ENCODE results near the gene CCL13. TPM values are rescaled to one million over a fixed set of nuclear protein-coding genes. Genes with fewer than 3 reads are reported as not detected.

CCL13 gene
- total RNA-seq, 2 donors from 2014 or later = not detected

GRCh38 chr17:34341916-34342315 lies 14.4 kb upstream of the CCL13 start:
- WGBS, 2 experiments (ENCODE audit: insufficient coverage in 1 of 2, insufficient read length in 1 of 2) = 84 to 95% methylated on average over 2 of the region's 2 CpGs
- no peak for DNase-seq
- Mint-ChIP-seq H3K9me3 (no peaks in the 10 kb centered on the region), H3K4me3 (no peak overlapping the region), H3K27ac (no peak overlapping the region), H3K4me1 (no peaks in the 10 kb centered on the region), H3K27me3 (ENCODE audit: insufficient read depth) (peaks cover 14% of the 10 kb centered on the region), H3K36me3 (ENCODE audit: low read depth) (no peaks in the 10 kb centered on the region)
- Histone ChIP-seq H3K9me3 (ENCODE audit: control insufficient read depth, low read length) (no peaks in the 10 kb centered on the region), H3K27ac (ENCODE audit: low read depth, low read length) (no peak overlapping the region), H3K4me3 (ENCODE audit: low read length) (no peak overlapping the region), H3K9ac (ENCODE audit: extremely low read depth, low read length, poor library complexity, severe bottlenecking) (no peak overlapping the region), H3K4me1 (ENCODE audit: control insufficient read depth, insufficient read depth, low read length) (no peaks in the 10 kb centered on the region), H3K36me3 (ENCODE audit: control insufficient read depth, insufficient read depth, low read length) (no peaks in the 10 kb centered on the region), H3K27me3 (ENCODE audit: control insufficient read depth, insufficient read depth, low read length, poor library complexity, severe bottlenecking) (no peaks in the 10 kb centered on the region)
- no peak for TF ChIP-seq CTCF (conservative IDR thresholded peaks at IDR 0.05)

- no peaks in the 10 kb centered on the region for H3K4me1 Mint-ChIP-seq
- peaks cover 4% of the 10 kb centered on the region for H3K4me1 ChIP-seq (ENCODE audit: control insufficient read depth, insufficient read depth, low read length)
- no peak for TF ChIP-seq CTCF (conservative IDR thresholded peaks at IDR 0.05)
- no peaks in the 10 kb centered on the region for H3K36me3 ChIP-seq (ENCODE audit: control insufficient read depth, insufficient read depth, low read length)
- DNase-seq = no peak
- H3K27me3 Mint-ChIP-seq (ENCODE audit: insufficient read depth) = peaks cover 7% of the 10 kb centered on the region
- no peaks in the 10 kb centered on the region for H3K9me3 Mint-ChIP-seq
- no peak overlapping the region for H3K9ac ChIP-seq (ENCODE audit: extremely low read depth, low read length, poor library complexity, severe bottlenecking)
- H3K27me3 ChIP-seq (ENCODE audit: control insufficient read depth, insufficient read depth, low read length, poor library complexity, severe bottlenecking) = no peaks in the 10 kb centered on the region
- no peak overlapping the region for H3K27ac ChIP-seq (ENCODE audit: low read depth, low read length)
- H3K9me3 ChIP-seq (ENCODE audit: control insufficient read depth, low read length) = no peaks in the 10 kb centered on the region
- no peak overlapping the region for H3K27ac Mint-ChIP-seq
- H3K36me3 Mint-ChIP-seq (ENCODE audit: low read depth) = no peaks in the 10 kb centered on the region
- no peak overlapping the region for H3K4me3 Mint-ChIP-seq
- 74 to 88% methylated on average over 3 to 4 of the region's 4 CpGs for WGBS, 2 experiments (ENCODE audit: insufficient coverage in 1 of 2, insufficient read length in 1 of 2)
- H3K4me3 ChIP-seq (ENCODE audit: low read length) = no peak overlapping the region
Observed at GRCh38 chr17:34347063-34347462, 9.2 kb upstream of the CCL13 start.

- 89 to 94% methylated on average over 2 to 4 of the region's 4 CpGs for WGBS, 2 experiments (ENCODE audit: insufficient coverage in 1 of 2, insufficient read length in 1 of 2)
- no peaks in the 10 kb centered on the region for H3K27me3 ChIP-seq (ENCODE audit: control insufficient read depth, insufficient read depth, low read length, poor library complexity, severe bottlenecking)
- peak; percentile 41 for DNase-seq
- Mint-ChIP-seq H3K4me3 (no peak overlapping the region), H3K9me3 (peaks cover 10% of the 10 kb centered on the region), H3K27ac (no peak overlapping the region), H3K36me3 (ENCODE audit: low read depth) (no peaks in the 10 kb centered on the region), H3K4me1 (no peaks in the 10 kb centered on the region), H3K27me3 (ENCODE audit: insufficient read depth) (peaks cover 7% of the 10 kb centered on the region)
- no peaks in the 10 kb centered on the region for H3K9me3 ChIP-seq (ENCODE audit: control insufficient read depth, low read length)
- no peak overlapping the region for H3K27ac ChIP-seq (ENCODE audit: low read depth, low read length)
- peaks cover 4% of the 10 kb centered on the region for H3K4me1 ChIP-seq (ENCODE audit: control insufficient read depth, insufficient read depth, low read length)
- H3K36me3 ChIP-seq (ENCODE audit: control insufficient read depth, insufficient read depth, low read length) = no peaks in the 10 kb centered on the region
- no peak for TF ChIP-seq CTCF (conservative IDR thresholded peaks at IDR 0.05)
- H3K9ac ChIP-seq (ENCODE audit: extremely low read depth, low read length, poor library complexity, severe bottlenecking) = no peak overlapping the region
- no peak overlapping the region for H3K4me3 ChIP-seq (ENCODE audit: low read length)
Observed at GRCh38 chr17:34349751-34350150, 6.5 kb upstream of the CCL13 start.
